HEK293 (cell line): ENCODE measurements around the gene ZNF692.
A peak's percentile ranks its signal among the peaks of the same experiment; 100 is the strongest.

Experiments used
- CTCF ChIA-PET: fragments of 350-600 bp; formaldehyde crosslinking; extraction: SDS; loops from one replicate; lab custom pipeline; 2021; ENCODE audit warnings: antibody characterized with exemption; lab: Yijun Ruan, JAX
- POLR2A ChIA-PET: fragments of 300-600 bp; formaldehyde crosslinking; extraction: SDS; loops from one replicate; lab custom pipeline; 2020; ENCODE audit warnings: antibody characterized with exemption, inconsistent platforms; lab: Yijun Ruan, JAX
- H3K27ac ChIP-seq: fragments of 200-500 bp; sonication (Bioruptor generic); 2 replicates; pipeline ENCODE4 v1.5.1; 2014; ENCODE audit warnings: low read depth, low read length, control low read depth, inconsistent platforms; ENCODE audit errors: extremely low read depth
- H3K36me3 ChIP-seq, 2 experiments: fragments of 200-500 bp in 1 of 2; sonication (Bioruptor generic) in 1 of 2; 1 replicate in 1 of 2; 2 replicates in 1 of 2; pipeline ENCODE4 v1.5.1; 2014 to 2017; ENCODE audit warnings: inconsistent platforms in 2 of 2, low read length in 2 of 2; ENCODE audit not compliant: control insufficient read depth in 2 of 2, insufficient read depth in 1 of 2
- H3K4me1 ChIP-seq: fragments of 200-500 bp; sonication (Bioruptor generic); 2 replicates; pipeline ENCODE4 v1.5.1; 2014; ENCODE audit warnings: mild to moderate bottlenecking, low read length, inconsistent platforms; ENCODE audit not compliant: control insufficient read depth, insufficient read depth
- H3K4me3 ChIP-seq: 2 replicates; pipeline ENCODE4 v1.5.1; 2011; ENCODE audit warnings: low read depth, mild to moderate bottlenecking, control low read depth, low read length, moderate library complexity
- H3K9me3 ChIP-seq: fragments of 200-500 bp; sonication (Bioruptor generic); 2 replicates; pipeline ENCODE4 v1.5.1; 2014; ENCODE audit warnings: low read depth, low read length, inconsistent platforms; ENCODE audit not compliant: control insufficient read depth, insufficient read depth
- MEIS1 ChIP-seq: sonication (generic); formaldehyde crosslinking; IDR thresholded peaks from 2 replicates; pipeline ENCODE4 v1.8.1; 2022; ENCODE audit warnings: missing genetic modification reagents, mild to moderate bottlenecking, borderline replicate concordance
- ZBTB7A ChIP-seq: fragments of 450-650 bp; formaldehyde crosslinking; IDR thresholded peaks from 2 replicates; pipeline ENCODE4 v1.5.1; 2016; ENCODE audit warnings: low read depth, missing biosample characterization, missing genetic modification characterization
- ZNF10 ChIP-seq: fragments of 450-650 bp; formaldehyde crosslinking; IDR thresholded peaks from 2 replicates; pipeline ENCODE4 v1.5.1; 2017; ENCODE audit warnings: missing biosample characterization, missing genetic modification characterization
- ZNF133 ChIP-seq: fragments of 450-650 bp; formaldehyde crosslinking; IDR thresholded peaks from 2 replicates; pipeline ENCODE4 v1.5.1; 2016; ENCODE audit warnings: missing biosample characterization, missing genetic modification characterization
- ZNF341 ChIP-seq: fragments of 450-650 bp; formaldehyde crosslinking; IDR thresholded peaks from 2 replicates; pipeline ENCODE4; 2016; ENCODE audit warnings: low read depth, missing biosample characterization, missing genetic modification characterization
- ZNF394 ChIP-seq: fragments of 450-650 bp; formaldehyde crosslinking; IDR thresholded peaks from 2 replicates; pipeline ENCODE4 v1.5.1; 2016; ENCODE audit warnings: missing biosample characterization, missing genetic modification characterization, mild to moderate bottlenecking, moderate library complexity, borderline replicate concordance
- ZNF501 ChIP-seq: fragments of 450-650 bp; formaldehyde crosslinking; IDR thresholded peaks from 2 replicates; pipeline ENCODE4 v1.5.1; 2016; ENCODE audit warnings: missing biosample characterization, missing genetic modification characterization
- ZNF624 ChIP-seq: fragments of 450-650 bp; formaldehyde crosslinking; IDR thresholded peaks from 2 replicates; pipeline ENCODE4 v1.5.1; 2017; ENCODE audit warnings: missing biosample characterization, missing genetic modification characterization
- ZNF776 ChIP-seq: fragments of 450-650 bp; formaldehyde crosslinking; IDR thresholded peaks from 2 replicates; pipeline ENCODE4 v1.5.0; 2017; ENCODE audit warnings: missing biosample characterization, missing genetic modification characterization, borderline replicate concordance
- ZNF837 ChIP-seq: fragments of 450-650 bp; formaldehyde crosslinking; IDR thresholded peaks from 2 replicates; pipeline ENCODE4 v1.5.1; 2016; ENCODE audit warnings: missing biosample characterization, missing genetic modification characterization
- TF ChIP-seq, protein P1 (sequence below): sonication (generic); formaldehyde crosslinking; IDR thresholded peaks from 2 replicates; pipeline ENCODE4 v1.8.1; 2022; ENCODE audit warnings: mild to moderate bottlenecking, moderate library complexity, missing genetic modification reagents
- TF ChIP-seq, protein P2 (sequence below): fragments of 450-650 bp; formaldehyde crosslinking; IDR thresholded peaks from 2 replicates; pipeline ENCODE4 v1.5.1; 2016; ENCODE audit warnings: missing biosample characterization, missing genetic modification characterization
- TF ChIP-seq, protein P3 (sequence below): fragments of 450-650 bp; formaldehyde crosslinking; IDR thresholded peaks from 2 replicates; pipeline ENCODE4 v1.5.1; 2016; ENCODE audit warnings: missing biosample characterization, missing genetic modification characterization, low read depth
- TF ChIP-seq, protein P4 (sequence below): fragments of 450-650 bp; formaldehyde crosslinking; IDR thresholded peaks from 2 replicates; pipeline ENCODE4 v1.5.1; 2016; ENCODE audit warnings: missing biosample characterization, missing genetic modification characterization
- TF ChIP-seq, protein P5 (sequence below): fragments of 450-650 bp; formaldehyde crosslinking; IDR thresholded peaks from 2 replicates; pipeline ENCODE4 v1.5.1; 2016; ENCODE audit warnings: missing biosample characterization, missing genetic modification characterization
- TF ChIP-seq, protein P6 (sequence below): IDR thresholded peaks from 2 replicates; pipeline ENCODE4 v1.6.1; 2011; ENCODE audit warnings: mild to moderate bottlenecking, low read depth, low read length, borderline replicate concordance
- TF ChIP-seq, protein P7 (sequence below): fragments of 450-650 bp; formaldehyde crosslinking; IDR thresholded peaks from 2 replicates; pipeline ENCODE4 v1.5.1; 2017; ENCODE audit warnings: missing biosample characterization, missing genetic modification characterization
- TF ChIP-seq, protein P8 (sequence below): fragments of 450-650 bp; formaldehyde crosslinking; optimal IDR thresholded peaks from 2 replicates; pipeline ENCODE3; 2016; ENCODE audit warnings: missing biosample characterization, mild to moderate bottlenecking, missing genetic modification characterization
- TF ChIP-seq, protein P9 (sequence below): fragments of 450-650 bp; formaldehyde crosslinking; IDR thresholded peaks from 2 replicates; pipeline ENCODE4 v1.5.1; 2016; ENCODE audit warnings: missing biosample characterization, missing genetic modification characterization
- TF ChIP-seq, protein P10 (sequence below): fragments of 450-650 bp; formaldehyde crosslinking; IDR thresholded peaks from 2 replicates; pipeline ENCODE4 v1.5.1; 2016; ENCODE audit warnings: missing biosample characterization, missing genetic modification characterization

Gene ZNF692

DNA sequence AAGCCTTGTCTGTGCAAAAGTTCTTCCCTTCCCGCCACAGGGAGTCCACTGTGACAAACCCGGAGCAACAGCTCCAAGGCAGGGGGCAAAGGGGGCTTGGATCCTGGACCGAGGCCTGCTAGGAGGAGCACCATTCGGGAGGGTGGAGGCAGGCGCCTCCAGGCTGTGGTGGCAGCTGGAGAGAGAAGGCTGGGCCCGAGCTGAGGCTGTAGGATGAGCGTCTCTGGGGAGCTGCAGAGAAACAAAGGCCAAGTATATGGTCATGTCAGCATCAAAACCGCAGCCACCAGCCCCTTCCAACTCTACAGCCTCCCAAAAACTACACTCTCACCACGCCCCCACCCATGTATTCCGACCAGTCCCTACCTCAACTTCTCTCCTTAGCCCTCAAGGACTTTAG lies 33.7 kb downstream of the ZNF692 start (continued):
- TF ChIP-seq ZNF624 (no peak), ZNF501 (tag by site-specific recombination) (no peak), ZNF394 (tag by site-specific recombination) (no peak), MEIS1 (CRISPR knock-in tag) (no peak), ZNF341 (tag by site-specific recombination) (no peak), ZNF837 (tag by site-specific recombination) (no peak)
- TF ChIP-seq, protein P1, sequence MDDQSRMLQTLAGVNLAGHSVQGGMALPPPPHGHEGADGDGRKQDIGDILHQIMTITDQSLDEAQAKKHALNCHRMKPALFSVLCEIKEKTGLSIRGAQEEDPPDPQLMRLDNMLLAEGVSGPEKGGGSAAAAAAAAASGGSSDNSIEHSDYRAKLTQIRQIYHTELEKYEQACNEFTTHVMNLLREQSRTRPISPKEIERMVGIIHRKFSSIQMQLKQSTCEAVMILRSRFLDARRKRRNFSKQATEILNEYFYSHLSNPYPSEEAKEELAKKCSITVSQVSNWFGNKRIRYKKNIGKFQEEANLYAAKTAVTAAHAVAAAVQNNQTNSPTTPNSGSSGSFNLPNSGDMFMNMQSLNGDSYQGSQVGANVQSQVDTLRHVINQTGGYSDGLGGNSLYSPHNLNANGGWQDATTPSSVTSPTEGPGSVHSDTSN, result no peak

DNA sequence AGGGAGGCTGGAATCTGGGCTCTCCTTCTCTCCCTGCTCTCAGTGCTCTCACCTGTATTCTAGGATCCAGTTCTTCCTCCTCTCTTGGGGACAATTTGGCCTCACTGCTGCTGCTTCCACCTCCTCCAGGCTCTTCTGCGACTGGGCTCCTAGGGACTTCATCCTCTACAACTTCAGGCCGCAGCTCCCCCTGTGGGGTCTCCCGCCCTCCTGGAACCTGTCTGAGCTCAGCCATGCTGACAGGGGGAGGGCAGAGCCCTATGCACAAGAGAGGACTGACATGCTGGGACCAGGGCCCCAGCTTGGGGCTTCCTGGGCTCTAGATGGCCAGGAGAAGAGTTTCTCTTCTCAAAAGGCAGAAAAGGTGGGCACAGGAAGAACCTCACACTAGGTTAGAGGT lies 34.2 kb downstream of the ZNF692 start:
- no peak overlapping the region for H3K27ac ChIP-seq
- peak overlapping the region; percentile 65; the same call in 1 of the 2 replicates for H3K4me3 ChIP-seq
- H3K9me3 ChIP-seq, result no peaks in the 10 kb centered on the region
- H3K4me1 ChIP-seq, result no peaks in the 10 kb centered on the region
- POLR2A ChIA-PET, result interaction anchor here (3.0 kb wide), 1 partner anchor 14 kb away, joined by 19 read pairs; the partner anchor contains the start of gene ZNF672
- CTCF ChIA-PET, result no interaction called here
- peaks cover 0 to 42% of the 10 kb centered on the region in 2 experiments; a peak in 1 of 3 replicates for H3K36me3 ChIP-seq
- TF ChIP-seq, protein P1, result no peak
- TF ChIP-seq, protein P2, sequence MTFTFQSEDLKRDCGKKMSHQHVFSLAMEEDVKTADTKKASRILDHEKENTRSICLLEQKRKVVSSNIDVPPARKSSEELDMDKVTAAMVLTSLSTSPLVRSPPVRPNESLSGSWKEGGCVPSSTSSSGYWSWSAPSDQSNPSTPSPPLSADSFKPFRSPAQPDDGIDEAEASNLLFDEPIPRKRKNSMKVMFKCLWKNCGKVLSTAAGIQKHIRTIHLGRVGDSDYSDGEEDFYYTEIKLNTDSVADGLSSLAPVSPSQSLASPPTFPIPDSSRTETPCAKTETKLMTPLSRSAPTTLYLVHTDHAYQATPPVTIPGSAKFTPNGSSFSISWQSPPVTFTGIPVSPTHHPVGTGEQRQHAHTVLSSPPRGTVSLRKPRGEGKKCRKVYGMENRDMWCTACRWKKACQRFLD (tag by site-specific recombination), result no peak
- TF ChIP-seq, protein P3, sequence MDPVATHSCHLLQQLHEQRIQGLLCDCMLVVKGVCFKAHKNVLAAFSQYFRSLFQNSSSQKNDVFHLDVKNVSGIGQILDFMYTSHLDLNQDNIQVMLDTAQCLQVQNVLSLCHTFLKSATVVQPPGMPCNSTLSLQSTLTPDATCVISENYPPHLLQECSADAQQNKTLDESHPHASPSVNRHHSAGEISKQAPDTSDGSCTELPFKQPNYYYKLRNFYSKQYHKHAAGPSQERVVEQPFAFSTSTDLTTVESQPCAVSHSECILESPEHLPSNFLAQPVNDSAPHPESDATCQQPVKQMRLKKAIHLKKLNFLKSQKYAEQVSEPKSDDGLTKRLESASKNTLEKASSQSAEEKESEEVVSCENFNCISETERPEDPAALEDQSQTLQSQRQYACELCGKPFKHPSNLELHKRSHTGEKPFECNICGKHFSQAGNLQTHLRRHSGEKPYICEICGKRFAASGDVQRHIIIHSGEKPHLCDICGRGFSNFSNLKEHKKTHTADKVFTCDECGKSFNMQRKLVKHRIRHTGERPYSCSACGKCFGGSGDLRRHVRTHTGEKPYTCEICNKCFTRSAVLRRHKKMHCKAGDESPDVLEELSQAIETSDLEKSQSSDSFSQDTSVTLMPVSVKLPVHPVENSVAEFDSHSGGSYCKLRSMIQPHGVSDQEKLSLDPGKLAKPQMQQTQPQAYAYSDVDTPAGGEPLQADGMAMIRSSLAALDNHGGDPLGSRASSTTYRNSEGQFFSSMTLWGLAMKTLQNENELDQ (tag by site-specific recombination), result no peak
- TF ChIP-seq, protein P4, sequence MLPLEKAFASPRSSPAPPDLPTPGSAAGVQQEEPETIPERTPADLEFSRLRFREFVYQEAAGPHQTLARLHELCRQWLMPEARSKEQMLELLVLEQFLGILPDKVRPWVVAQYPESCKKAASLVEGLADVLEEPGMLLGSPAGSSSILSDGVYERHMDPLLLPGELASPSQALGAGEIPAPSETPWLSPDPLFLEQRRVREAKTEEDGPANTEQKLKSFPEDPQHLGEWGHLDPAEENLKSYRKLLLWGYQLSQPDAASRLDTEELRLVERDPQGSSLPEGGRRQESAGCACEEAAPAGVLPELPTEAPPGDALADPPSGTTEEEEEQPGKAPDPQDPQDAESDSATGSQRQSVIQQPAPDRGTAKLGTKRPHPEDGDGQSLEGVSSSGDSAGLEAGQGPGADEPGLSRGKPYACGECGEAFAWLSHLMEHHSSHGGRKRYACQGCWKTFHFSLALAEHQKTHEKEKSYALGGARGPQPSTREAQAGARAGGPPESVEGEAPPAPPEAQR, result no peak
- TF ChIP-seq ZNF133 (tag by site-specific recombination) (no peak), ZNF10 (no peak), ZNF776 (tag by site-specific recombination) (no peak), ZBTB7A (tag by site-specific recombination) (no peak)
- TF ChIP-seq, protein P5, sequence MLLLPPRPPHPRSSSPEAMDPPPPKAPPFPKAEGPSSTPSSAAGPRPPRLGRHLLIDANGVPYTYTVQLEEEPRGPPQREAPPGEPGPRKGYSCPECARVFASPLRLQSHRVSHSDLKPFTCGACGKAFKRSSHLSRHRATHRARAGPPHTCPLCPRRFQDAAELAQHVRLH, result no peak
- TF ChIP-seq, protein P6, sequence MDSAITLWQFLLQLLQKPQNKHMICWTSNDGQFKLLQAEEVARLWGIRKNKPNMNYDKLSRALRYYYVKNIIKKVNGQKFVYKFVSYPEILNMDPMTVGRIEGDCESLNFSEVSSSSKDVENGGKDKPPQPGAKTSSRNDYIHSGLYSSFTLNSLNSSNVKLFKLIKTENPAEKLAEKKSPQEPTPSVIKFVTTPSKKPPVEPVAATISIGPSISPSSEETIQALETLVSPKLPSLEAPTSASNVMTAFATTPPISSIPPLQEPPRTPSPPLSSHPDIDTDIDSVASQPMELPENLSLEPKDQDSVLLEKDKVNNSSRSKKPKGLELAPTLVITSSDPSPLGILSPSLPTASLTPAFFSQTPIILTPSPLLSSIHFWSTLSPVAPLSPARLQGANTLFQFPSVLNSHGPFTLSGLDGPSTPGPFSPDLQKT, result no peak
- TF ChIP-seq, protein P7, sequence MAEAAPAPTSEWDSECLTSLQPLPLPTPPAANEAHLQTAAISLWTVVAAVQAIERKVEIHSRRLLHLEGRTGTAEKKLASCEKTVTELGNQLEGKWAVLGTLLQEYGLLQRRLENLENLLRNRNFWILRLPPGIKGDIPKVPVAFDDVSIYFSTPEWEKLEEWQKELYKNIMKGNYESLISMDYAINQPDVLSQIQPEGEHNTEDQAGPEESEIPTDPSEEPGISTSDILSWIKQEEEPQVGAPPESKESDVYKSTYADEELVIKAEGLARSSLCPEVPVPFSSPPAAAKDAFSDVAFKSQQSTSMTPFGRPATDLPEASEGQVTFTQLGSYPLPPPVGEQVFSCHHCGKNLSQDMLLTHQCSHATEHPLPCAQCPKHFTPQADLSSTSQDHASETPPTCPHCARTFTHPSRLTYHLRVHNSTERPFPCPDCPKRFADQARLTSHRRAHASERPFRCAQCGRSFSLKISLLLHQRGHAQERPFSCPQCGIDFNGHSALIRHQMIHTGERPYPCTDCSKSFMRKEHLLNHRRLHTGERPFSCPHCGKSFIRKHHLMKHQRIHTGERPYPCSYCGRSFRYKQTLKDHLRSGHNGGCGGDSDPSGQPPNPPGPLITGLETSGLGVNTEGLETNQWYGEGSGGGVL (tag by site-specific recombination), result no peak
- TF ChIP-seq, protein P8, sequence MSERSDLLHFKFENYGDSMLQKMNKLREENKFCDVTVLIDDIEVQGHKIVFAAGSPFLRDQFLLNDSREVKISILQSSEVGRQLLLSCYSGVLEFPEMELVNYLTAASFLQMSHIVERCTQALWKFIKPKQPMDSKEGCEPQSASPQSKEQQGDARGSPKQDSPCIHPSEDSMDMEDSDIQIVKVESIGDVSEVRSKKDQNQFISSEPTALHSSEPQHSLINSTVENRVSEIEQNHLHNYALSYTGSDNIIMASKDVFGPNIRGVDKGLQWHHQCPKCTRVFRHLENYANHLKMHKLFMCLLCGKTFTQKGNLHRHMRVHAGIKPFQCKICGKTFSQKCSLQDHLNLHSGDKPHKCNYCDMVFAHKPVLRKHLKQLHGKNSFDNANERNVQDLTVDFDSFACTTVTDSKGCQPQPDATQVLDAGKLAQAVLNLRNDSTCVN (tag by site-specific recombination), result no peak
- TF ChIP-seq, protein P9, sequence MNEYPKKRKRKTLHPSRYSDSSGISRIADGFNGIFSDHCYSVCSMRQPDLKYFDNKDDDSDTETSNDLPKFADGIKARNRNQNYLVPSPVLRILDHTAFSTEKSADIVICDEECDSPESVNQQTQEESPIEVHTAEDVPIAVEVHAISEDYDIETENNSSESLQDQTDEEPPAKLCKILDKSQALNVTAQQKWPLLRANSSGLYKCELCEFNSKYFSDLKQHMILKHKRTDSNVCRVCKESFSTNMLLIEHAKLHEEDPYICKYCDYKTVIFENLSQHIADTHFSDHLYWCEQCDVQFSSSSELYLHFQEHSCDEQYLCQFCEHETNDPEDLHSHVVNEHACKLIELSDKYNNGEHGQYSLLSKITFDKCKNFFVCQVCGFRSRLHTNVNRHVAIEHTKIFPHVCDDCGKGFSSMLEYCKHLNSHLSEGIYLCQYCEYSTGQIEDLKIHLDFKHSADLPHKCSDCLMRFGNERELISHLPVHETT (tag by site-specific recombination), result no peak
- TF ChIP-seq, protein P10, sequence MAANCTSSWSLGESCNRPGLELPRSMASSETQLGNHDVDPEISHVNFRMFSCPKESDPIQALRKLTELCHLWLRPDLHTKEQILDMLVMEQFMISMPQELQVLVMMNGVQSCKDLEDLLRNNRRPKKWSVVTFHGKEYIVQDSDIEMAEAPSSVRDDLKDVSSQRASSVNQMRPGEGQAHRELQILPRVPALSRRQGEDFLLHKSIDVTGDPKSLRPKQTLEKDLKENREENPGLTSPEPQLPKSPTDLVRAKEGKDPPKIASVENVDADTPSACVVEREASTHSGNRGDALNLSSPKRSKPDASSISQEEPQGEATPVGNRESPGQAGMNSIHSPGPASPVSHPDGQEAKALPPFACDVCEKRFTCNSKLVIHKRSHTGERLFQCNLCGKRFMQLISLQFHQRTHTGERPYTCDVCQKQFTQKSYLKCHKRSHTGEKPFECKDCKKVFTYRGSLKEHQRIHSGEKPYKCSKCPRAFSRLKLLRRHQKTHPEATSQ (tag by site-specific recombination), result no peak
